GM20431 (cell line): ENCODE measurements around the gene KCNMB1.

Experiments
- in situ Hi-C: fragments of 300-500 bp; cut with MseI, MboI; formaldehyde crosslinking; loops from one replicate; pipeline ENCODE4 v1.15.0; 2020; ENCODE audit warnings: low sequenced_read_pairs; ENCODE audit not compliant: unreplicated experiment

Gene KCNMB1

DNA sequence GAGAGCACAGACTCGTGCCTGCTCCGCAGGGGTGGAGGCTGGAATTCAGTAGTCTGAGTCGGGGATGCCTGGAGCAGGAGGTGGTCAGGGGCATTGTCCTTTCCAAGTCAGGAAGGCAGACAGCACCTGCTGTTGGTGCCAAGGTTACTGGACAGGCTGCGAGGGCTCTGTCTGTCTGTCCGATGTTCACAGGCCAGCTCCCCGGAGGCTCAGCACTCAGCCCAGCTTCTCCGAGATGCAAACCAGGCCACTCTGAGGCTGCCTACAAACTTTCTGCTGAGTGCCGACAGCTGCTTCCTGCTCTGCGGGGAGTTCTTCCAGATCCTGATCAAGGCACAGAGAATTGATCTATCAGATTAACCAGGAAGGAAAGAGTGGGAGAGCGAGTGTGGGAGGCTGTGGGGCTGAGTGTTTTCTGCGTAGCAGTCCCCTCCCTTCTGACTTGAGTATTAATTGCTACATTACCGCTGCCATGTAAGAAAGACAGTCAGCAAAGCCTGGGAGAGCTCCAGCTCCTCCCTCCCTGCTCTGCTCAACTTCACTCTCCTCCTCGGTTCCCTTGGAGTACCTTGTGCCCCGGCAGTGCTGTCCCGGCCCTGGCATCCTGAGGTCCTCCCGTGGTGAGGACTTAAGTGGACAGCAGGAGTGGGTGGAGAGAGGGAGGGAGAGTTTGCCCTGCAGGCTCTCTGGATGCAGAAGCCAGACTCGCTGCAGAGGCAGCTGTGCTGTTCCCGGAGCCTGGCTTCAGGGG is 36.0 kb downstream of the KCNMB1 start:
- in situ Hi-C loops = no loop called here

DNA sequence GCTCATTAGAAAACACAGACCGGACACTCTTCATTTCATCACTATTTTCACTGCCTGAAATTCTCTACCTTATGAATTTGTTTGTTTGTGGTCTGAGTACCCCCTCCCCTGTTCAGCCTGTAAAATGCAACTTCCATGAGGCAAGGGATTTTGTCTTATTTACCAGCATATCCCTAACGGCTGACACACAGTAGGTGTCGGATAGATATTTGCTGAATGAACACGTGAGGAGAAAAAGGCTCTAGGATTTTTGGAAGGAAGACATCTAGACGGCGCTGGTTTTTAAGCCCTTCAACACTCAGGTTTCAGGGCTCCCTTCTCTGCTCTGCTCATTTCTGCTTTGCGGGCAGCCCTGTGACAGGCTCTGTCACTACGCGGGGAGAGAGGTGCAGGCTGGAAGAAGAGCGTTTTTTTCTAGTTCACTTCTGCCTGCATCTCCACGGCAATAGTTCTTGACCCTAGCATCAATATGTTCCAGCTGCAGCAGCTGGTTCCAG is 41.0 kb downstream of the KCNMB1 start:
- in situ Hi-C loops = loop anchor here (10.0 kb wide), 1 partner anchor 123 kb away; no protein-coding TSS in a partner anchor

DNA sequence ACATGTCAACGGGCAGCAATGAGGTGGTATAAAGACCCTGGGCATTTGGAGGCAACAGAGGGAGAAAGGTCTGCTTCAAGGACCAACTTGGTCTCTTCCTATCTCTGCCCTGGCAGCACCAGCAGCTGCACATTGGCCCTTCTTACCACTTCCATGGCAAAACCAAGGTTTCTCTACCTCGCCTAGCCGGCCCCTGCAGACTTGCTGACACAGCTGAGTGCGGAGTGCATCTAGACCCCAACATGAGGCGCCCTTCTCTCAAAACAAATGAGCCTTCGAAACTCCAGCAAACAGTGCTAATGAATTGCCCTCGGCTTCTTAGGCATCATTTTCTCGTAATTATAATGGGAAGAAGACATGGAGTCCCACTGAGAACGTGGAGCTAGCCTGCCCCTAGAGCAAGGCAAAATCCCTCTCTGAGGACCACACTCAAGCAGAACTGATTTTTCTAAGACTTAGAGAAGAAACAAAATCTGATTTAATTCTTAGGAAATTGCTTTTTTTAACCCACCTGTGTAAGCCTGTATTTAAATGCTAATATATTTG is 42.1 kb downstream of the KCNMB1 start:
- in situ Hi-C loops = loop anchor here (10.0 kb wide), 1 partner anchor 122 kb away; no protein-coding TSS in a partner anchor

DNA sequence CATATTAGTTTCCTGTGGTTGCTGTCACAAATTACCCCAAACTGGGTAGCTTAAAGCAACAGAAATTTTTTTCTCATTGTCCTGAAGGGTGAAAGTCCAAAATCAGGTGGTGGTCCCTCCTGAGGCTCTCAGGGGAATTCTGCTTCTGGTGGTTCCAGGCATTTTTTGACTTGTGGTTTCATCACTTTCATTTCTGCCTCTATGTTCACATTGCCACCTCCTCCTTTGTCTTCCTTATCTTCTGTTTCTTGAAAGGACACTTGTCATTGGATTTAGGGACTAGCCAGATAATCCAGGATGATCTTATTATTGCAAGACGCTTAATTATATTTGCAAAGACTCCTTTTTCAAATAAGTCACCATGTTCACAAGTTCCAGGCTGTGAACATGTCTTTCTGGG is 43.2 kb downstream of the KCNMB1 start:
- in situ Hi-C loops = loop anchor here (10.0 kb wide), 1 partner anchor 121 kb away; no protein-coding TSS in a partner anchor

DNA sequence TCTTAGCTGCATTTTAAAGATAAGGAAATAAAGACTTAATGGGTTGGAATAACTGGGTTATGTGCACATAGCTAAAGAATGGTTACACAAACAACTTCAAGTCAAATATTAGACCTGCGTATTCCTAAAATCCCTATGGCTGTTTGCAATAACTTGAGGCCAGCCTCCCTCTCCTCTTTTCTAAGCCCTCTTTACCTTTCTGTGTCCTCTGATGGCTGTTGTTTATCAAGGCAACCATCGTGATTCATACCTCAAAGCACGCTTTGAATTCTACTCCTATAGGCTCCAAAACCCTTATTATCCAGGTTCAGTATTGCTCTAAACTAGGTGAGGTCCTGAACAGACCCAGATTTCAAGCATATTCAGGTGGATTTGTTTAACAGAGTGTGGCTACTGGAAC is 46.0 kb downstream of the KCNMB1 start:
- in situ Hi-C loops = loop anchor here (10.0 kb wide), 1 partner anchor 118 kb away; no protein-coding TSS in a partner anchor

DNA sequence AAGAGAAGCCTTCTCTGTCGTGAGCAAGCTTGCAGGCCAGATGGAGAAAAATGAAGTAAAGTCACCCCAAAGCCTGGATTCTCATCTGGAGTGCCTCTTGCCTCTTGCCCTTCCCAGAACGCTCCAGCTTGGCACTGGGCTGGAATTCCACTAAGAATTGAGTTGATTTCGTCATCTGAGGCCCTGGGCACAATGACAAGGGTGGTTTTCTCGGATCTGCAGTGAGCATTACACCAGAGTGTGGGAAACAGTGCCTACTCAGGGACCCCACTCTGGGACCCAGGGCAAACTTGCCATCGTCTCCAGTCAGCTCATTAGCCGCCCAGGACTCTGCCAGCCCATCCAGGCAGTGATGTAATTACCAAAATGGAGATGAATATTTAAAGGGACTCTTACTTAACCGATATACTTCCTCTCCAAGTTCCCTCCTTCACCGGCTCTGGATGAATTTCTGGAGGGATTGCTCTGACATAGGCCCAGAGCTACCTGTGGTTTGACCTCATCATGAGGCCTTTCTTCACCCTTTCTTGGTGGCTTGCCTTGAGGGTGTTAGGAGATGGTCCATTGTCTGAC is 46.9 kb downstream of the KCNMB1 start:
- in situ Hi-C loops = loop anchor here (10.0 kb wide), 1 partner anchor 117 kb away; no protein-coding TSS in a partner anchor

DNA sequence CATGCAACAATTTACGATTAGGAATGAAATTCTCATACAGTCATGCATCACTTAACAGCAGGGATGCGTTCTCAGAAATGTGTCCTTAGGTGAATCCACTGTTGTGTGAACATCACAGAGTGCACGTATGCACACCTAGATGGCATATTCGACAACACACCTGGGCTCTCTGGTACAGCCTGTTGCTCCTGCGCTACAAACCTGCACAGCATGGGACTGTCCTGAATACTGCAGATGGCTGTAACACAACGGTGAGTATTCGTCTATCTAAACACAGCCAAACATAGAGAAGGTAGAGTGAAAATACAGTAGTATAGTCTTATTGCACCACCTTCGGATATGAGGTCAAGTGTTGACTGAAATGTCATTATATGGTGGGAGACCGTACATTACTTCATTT is 47.6 kb downstream of the KCNMB1 start:
- in situ Hi-C loops = loop anchor here (10.0 kb wide), 1 partner anchor 117 kb away; no protein-coding TSS in a partner anchor

DNA sequence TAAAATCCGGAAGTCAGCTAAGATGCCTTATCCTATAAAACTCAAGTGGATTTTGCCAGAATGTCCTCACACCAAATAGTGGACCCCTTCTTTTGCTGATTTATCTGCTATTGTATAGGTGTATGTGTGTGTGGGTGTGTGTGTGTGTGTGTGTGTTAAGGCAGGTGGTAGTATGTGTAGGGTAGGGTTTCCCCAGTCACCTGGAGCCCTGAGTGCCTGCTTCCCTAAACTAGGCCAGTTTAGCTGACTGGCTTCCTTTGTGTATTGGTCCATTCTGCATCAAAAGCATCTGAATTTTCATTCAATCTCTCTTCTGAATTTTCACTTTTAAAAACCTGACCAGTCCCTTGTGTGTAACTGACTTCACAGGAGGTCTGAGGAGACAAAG is 49.4 kb downstream of the KCNMB1 start:
- in situ Hi-C loops = loop anchor here (10.0 kb wide), 1 partner anchor 115 kb away; no protein-coding TSS in a partner anchor

DNA sequence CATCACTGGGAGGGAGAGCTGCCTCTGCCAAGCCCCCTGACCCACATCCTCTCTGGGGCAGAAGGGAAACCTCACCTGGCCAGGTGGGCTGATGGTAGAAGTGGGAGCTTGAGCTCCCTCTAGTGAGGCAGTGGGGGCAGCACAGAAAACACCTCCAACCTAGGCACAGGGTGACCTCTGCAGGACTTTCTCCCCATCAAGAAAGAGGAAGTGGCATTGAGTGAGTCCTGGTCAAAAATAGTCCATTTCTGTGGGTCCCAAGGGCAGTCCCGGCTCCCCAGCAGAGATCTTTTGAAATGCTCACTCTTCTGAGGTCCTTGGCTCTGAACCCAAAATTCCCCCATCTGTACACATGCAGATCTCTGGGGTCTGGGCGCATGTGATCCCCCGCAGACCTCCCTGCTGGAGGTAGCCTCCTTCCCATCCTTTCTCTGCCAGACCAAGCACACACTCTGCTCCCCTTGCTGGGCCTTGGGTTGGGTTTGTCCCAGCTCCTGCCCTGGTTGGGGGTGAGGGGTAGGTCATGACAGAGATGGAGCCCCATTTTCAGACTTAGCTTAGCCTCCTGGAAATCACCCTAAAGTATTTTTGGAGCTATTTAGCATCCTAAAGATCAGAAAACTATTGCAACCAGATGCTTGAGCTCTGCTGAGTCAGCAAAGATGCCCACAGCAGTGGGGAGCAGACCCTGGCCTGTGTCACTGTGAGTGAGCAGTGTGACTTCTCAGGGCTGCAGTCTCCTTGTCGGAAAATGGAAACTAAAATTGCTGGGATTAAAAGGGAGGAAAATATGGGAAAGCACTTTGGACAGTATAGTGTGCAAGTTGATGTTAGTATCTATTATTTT is 50.0 kb downstream of the KCNMB1 start:
- in situ Hi-C loops = no loop called here

DNA sequence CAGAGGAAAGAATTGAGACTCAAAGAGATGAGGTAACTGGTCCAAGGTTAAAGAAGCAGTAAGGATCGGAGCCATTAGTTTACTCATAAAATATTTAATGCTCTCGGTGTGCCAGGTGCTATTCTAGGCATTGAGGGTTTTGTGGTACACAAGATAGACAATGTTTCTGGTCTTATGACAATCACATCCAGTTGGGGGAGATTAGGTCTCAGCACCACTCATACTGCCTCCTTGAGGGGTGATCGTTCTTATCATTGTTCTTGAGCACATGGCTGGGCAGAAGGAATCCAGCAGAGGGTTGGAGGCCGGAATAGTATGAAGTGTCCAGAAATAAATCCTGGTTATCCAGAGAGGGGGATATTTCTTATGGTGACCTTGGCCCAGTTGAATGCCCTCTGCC is 50.9 kb downstream of the KCNMB1 start:
- in situ Hi-C loops = no loop called here

DNA sequence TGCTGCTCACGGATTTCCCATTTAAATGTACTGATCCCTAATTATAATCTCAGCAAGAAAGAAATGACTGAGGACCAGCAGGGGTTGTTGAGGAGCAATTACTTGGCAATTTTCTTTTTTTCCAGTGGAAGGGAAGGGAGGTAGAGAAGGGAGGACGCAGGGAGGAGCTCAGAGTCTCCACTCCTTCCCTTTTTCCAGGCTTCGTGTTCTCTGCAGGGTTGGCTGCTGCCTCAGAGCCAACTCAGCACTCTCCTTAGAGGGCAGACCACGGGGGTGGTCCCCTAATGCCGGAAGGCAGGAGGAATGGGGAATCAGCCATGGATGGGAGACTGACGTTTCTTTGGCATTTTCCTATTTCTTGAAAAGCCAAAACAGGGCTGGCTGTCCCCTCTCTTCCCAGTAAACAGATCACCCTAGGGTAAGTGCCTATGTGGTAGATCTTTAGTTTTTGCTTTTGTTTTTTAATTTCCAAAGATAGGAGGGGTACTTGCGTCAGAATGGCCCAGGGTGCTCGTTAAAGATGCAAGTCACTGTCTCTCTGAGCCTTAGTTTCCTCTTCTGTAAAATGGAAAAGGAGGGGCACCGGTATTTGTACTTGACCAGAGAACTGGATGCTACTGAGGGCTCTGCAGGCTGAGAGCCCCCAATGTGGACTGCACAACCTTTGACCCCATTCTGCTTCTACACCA is 52.0 kb downstream of the KCNMB1 start:
- in situ Hi-C loops = no loop called here

DNA sequence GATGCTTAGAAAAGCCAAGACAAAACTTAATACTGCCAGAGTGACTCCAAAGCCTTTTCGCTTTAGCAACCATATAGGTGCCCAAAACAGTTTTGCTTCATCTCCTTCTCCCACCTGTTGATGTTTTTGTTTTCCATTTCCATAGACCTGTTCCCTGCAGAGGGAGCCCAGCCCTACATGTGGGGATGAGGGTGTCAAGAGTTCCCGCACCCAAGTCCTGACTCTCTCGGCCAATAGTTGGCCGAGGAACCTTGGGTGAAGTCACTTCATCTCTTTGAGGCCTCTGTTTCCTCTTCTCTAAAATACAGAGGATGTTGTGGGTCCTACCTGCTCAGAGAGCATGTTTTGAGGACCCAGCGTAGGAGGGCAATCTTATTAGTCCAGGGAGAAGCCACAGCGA is 53.1 kb downstream of the KCNMB1 start:
- in situ Hi-C loops = no loop called here

DNA sequence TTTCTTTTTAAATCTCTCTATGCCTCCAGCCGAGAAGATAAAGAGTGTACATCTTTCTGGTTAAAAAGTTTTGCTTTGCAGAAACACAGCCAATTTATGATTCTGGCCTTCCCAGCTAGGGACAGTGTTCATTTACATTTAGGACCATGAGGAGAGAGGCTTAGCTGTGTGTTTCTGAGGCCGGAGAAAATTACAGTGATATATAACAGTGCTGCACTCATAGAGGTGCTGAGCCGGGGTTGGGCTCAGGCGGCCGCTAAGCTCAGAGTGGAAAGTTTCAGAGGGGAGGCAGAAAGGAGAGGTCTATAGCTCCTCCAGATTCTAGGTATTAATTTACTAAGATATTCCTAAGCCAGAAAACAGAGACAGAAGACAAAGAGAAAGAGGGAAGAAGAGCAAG is 54.5 kb downstream of the KCNMB1 start:
- in situ Hi-C loops = no loop called here

DNA sequence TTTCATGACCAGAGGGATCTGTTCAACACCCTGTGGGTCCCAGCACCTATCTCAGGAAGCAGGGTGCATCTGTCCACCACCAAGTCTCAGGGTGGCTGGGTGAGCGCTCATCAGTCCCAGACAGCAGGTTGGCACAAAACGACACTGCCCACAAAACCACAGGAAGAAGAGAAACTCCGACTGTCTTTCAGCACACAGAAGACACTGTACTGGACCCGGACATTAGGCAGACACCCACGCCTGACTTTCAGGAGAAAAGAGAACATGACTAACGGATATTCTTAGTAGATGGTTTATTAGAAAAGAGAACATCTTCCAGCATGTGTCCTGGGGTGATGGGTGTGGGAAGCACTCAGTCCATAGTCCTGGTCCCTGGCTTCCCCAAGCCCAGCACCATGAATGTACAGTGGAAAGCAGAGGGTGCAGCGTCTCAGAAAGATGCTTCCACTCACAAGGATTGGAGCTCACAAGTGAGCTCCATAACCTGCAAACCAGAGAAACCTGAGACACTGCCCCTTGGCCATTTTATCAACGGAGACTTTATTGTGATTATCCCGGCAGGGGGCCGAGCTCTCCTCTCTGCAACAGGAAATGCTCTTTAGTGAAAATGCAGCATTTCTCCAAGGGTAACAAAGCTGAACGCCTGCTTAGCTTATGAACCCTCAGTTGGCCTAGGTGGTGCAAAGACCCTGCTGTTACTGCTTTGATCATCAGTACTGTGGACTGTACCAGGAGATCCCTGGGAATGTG is 55.8 kb downstream of the KCNMB1 start:
- in situ Hi-C loops = no loop called here

DNA sequence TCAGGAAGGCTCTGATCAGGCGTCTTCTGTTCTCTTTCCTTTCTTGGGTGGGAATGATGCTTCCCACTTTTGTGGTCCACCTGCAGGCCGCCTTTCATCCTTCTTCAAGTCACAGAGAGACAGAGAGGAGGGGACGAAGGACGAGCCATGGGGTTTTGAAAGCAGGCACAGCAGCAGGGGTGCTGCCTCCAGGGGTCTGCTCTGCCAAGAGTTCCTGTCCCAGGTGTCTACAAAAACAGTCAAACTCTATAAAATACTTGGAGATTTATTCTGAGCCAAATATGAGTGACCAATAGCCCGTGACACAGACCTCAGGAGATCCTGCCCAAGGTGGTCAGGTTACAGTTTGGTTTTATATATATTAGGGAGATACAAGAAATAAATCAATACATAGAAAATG is 57.1 kb downstream of the KCNMB1 start:
- in situ Hi-C loops = no loop called here

DNA sequence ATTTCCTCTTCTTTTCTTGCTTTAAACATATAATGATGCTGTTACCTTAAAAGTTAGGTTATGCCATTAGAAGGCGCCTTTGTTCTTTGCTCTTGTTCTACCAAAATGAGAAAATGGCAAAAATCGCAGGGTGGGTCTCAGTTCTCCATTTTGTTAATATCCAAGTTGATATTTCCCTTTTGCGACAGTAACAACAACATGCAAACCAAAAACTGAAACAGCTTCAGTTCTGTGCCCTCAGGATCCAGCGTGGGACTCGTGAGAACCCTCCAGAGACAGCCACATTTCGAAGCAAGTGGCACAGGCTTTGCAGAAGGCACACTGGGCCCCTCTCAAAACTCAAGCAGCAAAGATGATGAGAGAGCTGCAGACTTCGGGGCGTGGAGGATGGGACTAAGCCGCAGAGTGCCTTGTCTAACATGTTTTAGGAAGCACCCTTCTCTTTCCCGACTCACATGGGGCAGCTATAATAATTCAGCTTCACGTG is 58.6 kb downstream of the KCNMB1 start:
- in situ Hi-C loops = no loop called here

DNA sequence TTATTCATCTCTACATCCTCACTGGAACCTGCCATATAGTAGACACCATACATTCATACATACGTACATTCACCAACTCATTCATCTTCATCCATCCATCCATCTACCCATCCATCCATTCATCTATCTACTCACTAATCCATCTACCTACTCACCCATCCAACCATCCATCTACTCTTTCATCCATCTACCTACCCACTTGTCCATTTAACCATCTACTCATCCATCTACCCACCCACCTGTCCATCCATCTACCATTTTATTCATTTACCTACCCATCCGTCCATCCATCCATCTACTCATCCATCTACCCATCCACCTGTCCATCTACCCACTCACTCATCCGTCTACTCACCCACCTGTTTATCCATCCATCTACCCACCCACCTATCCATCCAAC is 59.6 kb downstream of the KCNMB1 start:
- in situ Hi-C loops = no loop called here

DNA sequence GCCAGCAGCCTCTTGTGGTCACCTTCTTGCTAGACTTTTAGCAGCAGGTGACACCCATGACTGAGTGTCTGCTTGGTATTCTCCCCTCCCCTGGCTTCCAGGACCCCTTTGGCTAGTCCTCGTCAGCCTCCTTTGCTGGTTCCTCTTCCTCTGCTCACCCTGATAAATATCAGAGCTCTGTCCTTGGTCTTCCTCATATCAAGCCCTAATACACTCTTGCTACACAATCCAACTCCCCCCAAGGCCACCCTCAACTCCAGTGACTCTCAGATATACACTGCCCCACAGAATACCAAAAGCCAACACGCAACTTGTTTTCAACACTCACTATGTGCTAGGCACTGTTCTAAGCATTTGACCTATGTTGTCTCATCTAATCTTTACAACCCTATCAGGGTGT is 61.3 kb downstream of the KCNMB1 start:
- in situ Hi-C loops = no loop called here

DNA sequence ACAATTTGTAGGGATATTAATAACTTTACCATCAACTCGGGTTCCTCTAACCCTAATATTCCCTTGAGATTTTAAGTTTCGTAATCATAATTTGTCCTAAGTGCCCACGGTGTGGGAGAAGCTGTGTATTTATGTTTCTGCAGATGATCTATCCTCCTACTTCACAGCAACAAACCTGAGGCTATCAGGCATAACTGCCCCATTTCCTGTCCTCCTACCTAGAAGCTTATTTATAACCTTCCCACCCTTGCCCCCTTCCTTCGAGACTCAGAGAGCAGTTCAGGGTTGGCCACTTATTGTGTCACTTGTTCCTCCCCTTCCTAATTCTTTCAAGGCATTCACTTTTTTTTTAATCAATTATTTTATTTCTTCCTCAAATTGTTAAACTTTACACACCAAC is 62.0 kb downstream of the KCNMB1 start:
- in situ Hi-C loops = no loop called here
